HCEC 1CT (cell line): Measurements from ENCODE around the gene THSD4.
"Not testable (repeated sequence)": the region's sequence is repeated elsewhere in the genome, so short reads cannot be mapped to it uniquely, and the experiment has no call there.

ENCODE experiments used
- DNase-seq: peaks from one replicate; pipeline ENCODE4 v3.0.0-alpha.2; 2017

Gene THSD4

GRCh38 chr15:71301958-71302621 is 186.8 kb downstream of the THSD4 start:
- no peak for DNase-seq

DNA sequence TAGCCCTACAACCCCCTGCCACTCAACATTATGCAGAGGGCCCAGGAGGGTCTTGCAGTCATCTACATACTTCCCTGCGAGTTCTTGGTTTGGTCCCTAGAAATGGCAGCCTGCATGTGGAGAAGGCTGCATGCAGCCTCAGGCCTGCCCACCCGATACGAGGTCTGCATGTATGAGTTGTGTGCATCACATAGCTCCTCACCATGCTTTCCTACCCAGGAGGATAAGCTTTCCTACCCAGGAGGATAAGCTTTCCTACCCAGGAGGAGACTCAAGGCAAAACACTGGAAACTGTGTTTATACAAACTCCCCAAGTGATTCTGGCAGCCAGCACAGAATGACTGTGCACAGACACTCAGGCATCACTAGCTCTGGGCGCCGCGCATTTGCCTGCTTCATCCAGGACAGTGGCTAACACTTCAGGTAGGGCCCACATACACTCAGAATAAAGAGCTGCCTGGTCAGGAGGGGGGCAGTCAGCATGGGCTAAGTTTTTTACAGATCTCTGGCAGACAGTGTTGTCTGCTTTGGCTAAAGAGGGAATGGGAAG is 187.7 kb downstream of the THSD4 start:
- no peak for DNase-seq

DNA sequence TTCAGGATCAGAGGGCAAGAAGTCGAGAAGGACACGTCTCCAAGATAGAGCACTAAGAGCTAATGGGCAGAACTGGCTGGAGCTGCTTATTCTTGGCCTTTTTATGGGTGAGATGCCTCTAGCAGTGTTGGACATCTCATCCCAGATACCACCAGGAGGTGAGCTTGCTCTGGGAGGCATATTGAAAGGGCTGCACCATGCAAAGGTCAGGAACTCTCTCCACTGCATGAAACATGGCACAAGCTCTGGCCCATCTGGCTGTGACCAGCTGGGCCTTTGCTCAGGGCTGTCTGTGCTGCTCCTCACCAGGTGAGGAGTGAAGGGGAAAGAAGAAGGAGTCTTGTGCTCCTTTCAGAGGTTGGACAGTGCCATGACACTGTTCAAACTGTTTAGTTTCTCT is 188.7 kb downstream of the THSD4 start:
- DNase-seq, result no peak

GRCh38 chr15:71304681-71305080 is 189.4 kb downstream of the THSD4 start:
- peak; percentile 34 for DNase-seq

DNA sequence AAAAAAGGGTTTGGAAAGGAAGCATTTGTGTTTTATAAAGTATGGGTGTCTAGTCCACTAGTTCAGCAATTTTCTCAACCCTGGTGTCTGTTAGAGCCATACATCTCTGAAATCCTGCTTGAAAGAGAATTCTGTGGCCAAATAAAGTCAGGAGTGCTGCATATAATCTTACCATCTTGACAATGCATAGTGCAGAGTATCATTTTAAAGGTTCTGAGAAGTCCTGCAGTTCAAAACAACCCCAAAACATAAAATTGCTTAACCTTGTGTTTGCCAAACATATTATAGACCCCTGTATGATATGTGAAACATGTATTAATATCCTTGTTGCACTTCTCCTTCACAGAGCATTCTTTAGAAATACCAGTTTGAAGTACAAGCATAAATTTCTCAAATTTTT is 191.3 kb downstream of the THSD4 start:
- no peak for DNase-seq

DNA sequence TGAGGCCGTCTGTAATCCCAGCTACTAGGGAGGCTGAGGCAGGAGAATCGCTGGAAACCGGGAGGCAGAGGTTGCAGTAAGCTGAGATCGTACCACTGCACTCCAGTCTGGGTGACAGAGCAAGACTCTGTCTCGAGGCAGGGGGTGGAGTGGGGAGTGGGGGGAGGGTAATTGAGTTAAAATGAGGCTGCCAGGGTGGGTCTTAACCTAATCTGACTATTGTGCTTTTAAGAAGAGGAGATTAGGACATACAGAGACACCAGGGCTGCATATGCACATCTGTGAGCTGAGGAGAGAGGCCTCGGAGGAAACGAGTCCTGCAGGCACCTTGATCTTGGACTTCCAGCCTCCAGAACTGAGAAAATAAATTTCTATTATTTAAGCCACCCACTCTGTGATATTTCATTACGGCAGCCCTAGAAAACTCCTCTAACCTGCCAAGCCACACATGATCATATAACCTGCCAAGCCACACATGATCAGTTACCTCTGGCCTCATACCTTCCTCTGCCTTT is 197.0 kb downstream of the THSD4 start:
- no peak for DNase-seq

DNA sequence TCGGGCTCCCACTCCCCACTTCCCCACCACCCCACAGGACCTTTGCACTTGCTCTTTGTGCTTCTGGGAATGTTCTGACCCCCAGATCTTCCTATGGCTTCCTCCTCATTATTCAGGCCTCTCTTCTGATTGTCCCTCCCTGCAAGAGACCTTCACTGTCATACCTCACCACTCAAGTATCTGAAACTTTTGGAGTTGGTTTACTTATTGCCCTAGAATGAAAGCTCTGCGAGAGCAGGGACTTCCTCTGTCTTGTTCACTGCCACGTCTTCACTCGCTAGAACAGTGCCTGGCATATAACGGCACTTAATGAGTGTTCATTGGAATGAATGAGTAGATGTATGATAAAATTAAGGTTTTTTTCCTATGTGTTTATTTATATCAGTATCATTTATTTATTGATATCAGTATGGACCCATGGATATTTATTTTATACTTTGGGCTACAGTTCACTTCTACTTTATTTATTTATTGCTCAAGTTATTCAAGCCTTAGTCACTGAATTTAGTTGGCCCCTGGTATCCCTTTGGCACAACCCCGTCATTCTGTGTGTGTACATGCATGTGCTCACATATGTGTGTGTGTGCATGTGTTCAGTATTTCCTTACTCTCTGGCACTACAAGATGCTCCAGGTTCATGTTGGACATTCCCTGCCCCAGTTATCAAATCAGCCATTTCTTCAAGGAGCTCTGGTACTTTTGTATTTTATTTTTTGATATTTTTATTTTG is 197.6 kb downstream of the THSD4 start:
- no peak for DNase-seq

DNA sequence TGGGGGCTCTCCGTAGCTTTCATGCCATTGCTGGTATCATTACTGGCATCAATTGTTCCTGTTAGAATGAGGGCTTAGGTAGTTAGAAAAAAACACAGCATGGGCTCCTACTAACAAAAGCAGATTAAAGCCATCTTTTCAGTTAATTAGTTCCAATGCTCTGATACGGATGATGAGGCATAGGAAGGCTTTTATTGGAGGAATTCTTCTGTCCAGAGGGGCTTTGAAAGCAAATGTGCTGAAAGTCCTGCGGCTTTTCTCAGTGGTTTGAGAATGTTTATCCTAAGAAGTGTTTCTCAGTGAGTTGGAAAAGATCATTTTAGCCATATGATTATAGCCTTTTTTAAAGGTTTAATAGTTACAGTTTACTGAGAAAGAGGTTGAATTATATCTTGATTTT is 198.5 kb downstream of the THSD4 start:
- DNase-seq, result no peak

DNA sequence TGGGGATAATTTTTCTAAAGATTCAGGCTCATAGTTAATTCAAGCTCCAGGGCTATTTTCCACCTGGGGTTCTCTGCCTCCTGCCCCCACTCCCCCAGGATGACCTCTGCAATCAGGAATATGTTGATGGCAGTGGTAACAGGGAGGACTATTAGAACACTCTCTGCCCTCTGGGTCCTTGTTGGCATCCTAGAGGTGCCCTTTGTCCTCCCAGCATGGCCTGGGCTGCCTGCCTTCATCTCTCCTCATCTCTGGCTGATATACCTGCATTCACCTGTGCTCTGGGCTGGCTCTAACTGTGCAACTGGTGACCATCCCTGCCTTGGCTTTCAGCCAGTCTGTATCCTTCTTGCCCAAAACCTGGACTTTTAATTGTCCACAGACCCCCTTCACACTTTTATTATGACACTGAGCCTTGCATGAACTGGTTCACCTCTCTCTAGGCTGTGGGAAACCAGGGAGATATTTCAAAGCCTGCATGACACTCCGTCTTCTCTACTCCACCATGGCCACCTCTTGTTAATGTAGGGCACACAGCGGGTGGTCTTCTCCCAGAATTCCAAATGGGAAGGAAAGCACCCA is 199.8 kb downstream of the THSD4 start:
- DNase-seq, result no peak

DNA sequence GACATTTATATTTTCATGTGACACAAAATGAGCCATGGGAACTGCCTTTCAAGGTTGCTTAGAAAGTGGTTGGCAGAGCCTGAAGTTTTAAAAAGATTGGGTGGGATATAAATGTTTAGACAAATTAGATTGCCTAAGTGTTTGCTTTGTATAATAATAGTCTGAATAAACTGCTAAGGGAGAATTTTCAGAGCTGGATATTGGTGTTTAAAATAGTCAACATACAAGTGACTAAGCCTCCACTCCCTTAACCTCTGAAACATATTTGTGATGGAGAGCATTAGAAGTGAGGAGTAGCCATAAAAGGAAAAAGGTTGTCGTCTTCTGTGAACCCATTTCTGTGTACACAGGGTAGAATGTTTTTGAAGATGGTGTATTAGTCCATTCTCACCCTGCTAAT is 201.6 kb downstream of the THSD4 start:
- peak; percentile 13 for DNase-seq

GRCh38 chr15:71319424-71319823 is 204.2 kb downstream of the THSD4 start:
- DNase-seq, result not testable (repeated sequence)

GRCh38 chr15:71319935-71320334 is 204.7 kb downstream of the THSD4 start:
- DNase-seq, result no peak

DNA sequence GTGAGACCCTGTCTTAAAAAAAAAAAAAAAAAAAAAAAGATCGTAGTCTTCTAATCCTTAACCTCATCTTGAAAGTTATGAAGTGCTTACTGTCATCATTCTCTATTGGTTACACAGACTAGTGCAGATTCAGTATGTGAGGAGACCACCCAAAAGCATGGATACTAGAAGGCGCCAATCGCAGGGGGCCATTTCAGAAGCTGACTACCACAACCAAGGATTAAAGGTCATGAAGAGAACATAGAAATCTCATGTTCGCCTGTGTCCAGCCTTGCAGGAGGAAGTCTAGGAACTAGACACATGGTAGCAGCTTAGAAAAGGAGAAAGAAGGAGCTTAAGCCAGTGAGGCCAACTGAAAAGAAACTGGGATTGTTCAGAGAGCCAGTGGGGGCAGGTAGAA is 207.8 kb downstream of the THSD4 start:
- no peak for DNase-seq

DNA sequence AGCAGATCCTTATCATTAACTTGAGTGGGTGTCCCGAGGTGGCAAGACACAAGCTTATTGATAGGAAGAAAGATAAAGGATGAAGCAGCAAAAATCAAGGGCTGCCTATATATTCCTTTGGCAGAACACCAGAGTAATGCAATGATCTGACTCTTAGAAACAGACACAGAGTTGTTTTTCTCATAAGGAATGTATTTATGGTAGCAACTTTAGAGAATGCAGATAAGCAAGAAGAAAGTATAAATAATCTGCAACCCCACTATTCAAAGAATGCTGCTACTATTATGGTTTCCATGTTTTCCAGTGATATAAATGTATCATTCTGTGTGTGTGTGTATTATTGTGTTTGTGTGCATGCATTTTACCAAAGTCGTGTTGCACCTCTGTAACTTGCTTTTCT is 208.3 kb downstream of the THSD4 start:
- no peak for DNase-seq

GRCh38 chr15:71325481-71325880 is 210.2 kb downstream of the THSD4 start:
- DNase-seq, result peak; percentile 75

GRCh38 chr15:71328453-71328852 is 213.2 kb downstream of the THSD4 start:
- DNase-seq, result no peak

DNA sequence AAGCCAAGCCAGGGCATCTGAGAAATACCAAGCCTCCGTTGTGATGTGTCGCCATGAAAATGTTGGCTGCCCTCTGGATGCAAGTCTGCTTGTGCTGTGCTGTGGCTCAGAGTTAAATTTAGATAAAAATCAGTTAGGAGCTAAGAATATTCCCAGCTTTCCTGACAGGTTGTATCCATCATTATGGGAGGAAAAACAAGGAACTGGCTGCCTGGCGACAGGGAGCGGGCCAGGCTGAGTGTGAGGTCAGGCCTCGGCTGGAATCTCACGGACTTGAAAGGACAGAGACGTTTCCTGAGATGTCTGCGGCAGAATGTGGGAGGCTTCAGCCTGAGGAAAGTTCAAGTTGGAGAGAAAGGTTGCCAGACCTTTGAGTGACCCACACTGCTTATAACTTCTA is 213.8 kb downstream of the THSD4 start:
- no peak for DNase-seq

- peak; percentile 52 for DNase-seq
Measured at GRCh38 chr15:71329497-71330260, 214.4 kb downstream of the THSD4 start.

DNA sequence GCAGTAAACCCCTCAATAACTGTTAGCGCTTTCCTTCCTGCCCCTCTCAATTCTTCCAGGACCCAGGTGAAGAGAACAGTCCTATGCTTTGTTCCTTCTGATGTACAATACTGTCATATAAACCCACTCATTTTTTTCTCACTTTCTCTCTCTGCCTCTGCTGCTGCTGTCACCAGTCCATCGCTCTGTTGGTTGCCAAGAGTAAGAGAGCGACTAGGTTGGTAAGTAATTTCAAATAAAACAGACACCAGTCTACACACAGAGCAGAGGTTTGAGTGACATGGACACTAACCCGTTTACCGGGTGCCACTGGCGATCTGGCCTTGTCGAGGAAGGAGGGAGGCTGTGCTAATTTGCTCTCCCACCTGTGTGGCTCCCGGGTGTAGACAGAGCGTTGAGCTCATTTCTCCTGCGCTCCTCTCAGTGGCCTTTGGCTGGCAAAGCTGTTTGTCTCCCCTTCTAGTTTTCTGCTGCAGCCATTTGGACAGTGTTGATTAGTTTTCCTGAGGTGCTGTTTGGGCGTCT is 215.4 kb downstream of the THSD4 start:
- DNase-seq, result no peak

DNA sequence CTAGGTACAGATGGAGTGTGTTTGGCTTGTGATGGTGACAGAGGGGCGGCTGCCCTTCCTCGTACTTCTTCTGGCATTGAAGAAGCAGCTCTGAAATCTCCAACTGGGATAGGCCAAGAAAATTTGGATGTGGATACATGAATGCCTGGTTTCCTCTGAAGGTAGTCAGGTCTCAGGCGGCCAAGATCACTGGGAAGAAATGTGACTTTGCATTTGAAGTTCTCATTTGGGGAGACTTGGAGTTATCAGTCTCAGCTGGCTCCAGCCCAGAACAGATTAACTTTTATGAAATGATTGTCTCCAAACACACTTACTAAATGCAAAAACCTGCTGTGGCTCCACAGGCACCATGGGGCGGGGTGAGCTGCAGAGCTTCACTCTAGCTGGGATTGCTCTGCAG is 215.9 kb downstream of the THSD4 start:
- no peak for DNase-seq

DNA sequence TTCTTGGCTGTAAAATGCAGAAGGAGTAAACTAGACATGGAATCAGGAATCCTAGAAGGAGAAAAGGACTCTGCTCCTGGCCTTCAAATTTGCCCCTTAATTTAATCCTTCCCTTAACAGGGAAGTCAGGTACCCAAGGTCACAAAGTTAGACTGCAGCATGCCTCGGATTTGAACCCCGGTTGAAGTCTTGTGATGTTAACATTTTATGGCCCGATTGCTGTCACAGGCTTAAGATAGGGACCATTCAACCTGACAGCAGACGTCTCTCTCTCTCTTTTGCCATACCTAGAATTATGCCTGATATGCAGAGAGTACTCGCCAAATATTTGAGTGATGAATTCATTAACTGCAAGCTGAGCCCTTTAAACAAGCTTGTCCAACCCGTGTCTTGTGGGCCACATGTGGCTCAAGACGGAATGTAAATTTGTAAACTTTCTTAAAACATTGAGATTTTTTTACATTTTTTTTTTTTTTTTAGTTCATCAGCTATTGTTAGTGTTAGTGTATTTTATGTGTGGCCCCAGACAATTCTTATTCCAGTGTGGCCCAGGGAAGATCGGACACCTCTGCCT is 217.2 kb downstream of the THSD4 start:
- DNase-seq, result peak; percentile 87

DNA sequence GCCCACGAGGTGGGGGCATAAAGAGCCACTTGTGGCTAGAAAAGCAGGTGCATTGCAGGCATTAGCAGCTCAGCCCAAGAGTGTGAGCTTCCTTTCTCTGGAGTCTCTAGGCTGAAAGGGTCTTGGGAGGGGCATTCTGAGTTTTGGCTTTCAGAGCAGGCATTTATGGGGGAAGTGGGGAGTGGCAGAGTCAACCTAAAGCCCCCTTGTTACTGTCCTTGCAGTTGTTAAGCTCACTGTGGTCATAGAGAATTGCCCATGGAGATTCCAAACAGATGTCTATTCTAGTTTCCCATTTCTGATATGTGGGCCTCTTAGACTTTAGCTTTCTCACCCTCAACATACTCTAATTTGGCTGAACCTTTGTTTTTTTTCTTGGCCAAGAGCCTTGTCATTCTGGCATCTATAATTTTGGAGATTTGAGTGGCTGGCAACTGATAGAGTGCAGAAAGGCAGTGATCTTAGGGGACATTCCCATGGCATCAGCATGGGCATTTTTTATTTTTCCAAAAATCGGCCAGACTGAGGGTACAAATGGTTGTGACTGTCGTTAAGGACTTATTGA is 217.9 kb downstream of the THSD4 start:
- no peak for DNase-seq
